Activated CD8-positive, alpha-beta memory T cell treated with anti-CD3 and anti-CD28 coated beads for 36 hours (primary cell): Measurements from ENCODE around the gene ITGB3. TPM values are rescaled to one million over a fixed set of nuclear protein-coding genes. Genes with fewer than 3 reads are reported as not detected.

Experiments used
- CTCF ChIA-PET: fragments of 350-600 bp; sonication (Branson Sonifier 250); formaldehyde crosslinking; loops from one replicate; lab custom pipeline; 2021; ENCODE audit warnings: antibody characterized with exemption; lab: Charles Lee
- POLR2A ChIA-PET: fragments of 350-600 bp; sonication (Branson Sonifier 250); formaldehyde crosslinking; loops from one replicate; lab custom pipeline; 2021; ENCODE audit warnings: antibody characterized with exemption; lab: Charles Lee
- total RNA-seq, 2 experiments: library from RNA; stranded (reverse); gene quantifications; one replicate each; pipeline ENCODE4 v1.2.3, GENCODE V29; 2021

The ITGB3 gene
- total RNA-seq, 2 experiments from 2014 or later = 0.04 TPM; not detected in 1

- CTCF ChIA-PET = interaction anchor here (0.5 kb wide), 1 partner anchor 217 kb away, joined by 3 read pairs; no protein-coding TSS in a partner anchor
- POLR2A ChIA-PET = no interaction called here
Observed at GRCh38 chr17:47237841-47238240, 15.8 kb upstream of the ITGB3 start.

- CTCF ChIA-PET = interaction anchor here (0.5 kb wide), 1 partner anchor 218 kb away, joined by 3 read pairs; no protein-coding TSS in a partner anchor
- POLR2A ChIA-PET = no interaction called here
Observed at GRCh38 chr17:47238321-47239010, 15.2 kb upstream of the ITGB3 start.

- POLR2A ChIA-PET = no interaction called here
- CTCF ChIA-PET = no interaction called here
Observed at GRCh38 chr17:47239619-47239966, 14.0 kb upstream of the ITGB3 start.

DNA sequence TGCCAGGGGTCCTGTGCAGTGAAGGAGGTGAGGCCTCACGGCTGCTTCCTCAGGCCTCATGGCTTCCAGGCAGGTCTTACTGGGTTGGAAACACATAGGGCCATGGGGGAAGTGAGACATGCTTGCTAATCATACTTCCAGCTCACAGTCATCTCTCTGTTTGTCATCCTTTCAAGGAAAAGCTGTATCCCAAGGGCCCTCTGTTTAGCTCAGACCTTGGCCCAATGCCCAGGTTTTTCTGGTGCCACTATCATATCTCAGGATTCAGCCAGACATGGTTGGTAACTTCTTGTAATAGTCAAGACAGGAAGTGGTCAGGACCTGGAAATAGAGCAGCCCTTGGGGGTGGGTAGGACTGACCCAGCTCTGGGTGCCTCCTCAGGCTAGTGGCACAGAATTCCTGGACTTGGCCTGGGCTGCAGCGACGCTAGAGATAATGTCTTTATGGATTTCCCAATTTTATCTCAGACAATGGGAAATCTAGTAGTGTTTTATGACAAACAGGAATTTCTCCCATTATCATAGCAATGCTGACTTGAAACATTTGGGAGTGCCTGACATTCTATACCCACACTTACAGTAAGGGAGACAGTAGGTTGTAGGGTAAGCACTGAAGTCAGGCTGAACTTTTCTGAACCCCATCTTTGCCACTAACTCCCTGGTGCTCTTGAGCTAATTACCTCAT is 13.5 kb upstream of the ITGB3 start:
- ChIA-PET CTCF (no interaction called here), POLR2A (interaction anchor here (0.6 kb wide), 1 partner anchor 1918 kb away, joined by 3 read pairs; no protein-coding TSS in a partner anchor)

DNA sequence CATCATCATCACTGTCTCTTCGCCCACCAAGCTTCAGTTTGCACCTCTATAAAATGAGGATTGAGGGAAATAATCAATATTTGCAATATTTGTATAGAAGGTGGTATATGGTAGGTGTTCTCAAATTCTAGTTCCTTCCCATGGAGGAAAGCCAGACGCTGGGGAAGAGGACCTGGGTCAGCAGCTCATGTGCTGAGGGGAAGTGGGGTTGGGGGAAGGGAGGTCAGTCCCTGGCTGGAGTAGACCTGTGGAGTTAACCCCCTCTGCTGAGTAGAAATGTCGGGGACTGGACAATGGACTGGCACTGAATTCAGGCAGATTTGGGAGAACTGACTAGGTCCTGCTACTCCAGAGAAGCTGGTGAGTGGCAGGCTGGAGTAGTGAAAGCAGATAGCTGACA is 12.8 kb upstream of the ITGB3 start:
- POLR2A ChIA-PET = no interaction called here
- CTCF ChIA-PET = interaction anchor here (0.5 to 1.3 kb wide), 2 partner anchors 10 to 75 kb away, joined by 3 read pairs; no protein-coding TSS in a partner anchor

DNA sequence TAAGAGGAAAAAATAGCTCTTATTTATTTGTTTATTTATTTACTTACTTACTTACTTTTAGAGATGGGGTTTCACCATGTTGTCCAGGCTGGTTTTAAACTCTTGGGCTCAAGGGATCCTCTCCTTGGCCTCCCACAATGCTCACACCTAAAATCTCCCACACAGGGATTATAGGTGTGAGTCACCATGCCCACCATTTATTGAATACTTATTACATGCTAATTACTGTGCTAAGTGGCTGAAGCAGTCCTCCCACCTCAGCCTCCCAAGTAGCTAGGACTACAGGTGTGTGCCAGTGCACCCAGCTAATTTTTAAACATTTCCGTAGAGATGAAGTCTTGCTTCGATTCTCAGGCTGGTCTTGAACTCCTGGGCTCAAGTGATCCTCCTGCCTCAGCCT is 11.0 kb upstream of the ITGB3 start:
- ChIA-PET CTCF (no interaction called here), POLR2A (no interaction called here)

- CTCF ChIA-PET = no interaction called here
- POLR2A ChIA-PET = no interaction called here
Observed at GRCh38 chr17:47243737-47244598, 9.7 kb upstream of the ITGB3 start.

GRCh38 chr17:47244697-47245096 is 8.9 kb upstream of the ITGB3 start:
- CTCF ChIA-PET = interaction anchor here (1.2 kb wide), 1 partner anchor 38 kb away, joined by 3 read pairs; no protein-coding TSS in a partner anchor
- POLR2A ChIA-PET = no interaction called here

GRCh38 chr17:47246120-47246519 is 7.5 kb upstream of the ITGB3 start:
- CTCF ChIA-PET = no interaction called here
- POLR2A ChIA-PET = no interaction called here

DNA sequence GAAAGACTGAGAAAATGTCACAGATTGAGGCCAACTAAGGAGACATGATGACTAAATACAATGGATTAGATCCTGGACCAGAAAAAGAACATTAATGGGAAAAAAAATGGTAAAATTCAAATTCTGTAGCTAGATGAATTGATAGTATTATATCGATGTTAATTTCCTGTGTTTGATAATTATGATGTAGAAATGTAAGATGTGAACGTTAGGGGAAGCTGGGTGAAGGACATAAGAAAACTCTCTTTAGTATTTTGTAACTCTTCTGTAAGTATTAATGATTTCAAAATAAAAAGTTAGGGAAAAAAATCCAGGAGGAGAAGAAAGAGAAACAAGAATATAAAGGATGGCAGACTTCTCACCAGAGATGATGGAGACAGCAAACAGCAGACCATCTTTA is 2.8 kb upstream of the ITGB3 start:
- ChIA-PET POLR2A (no interaction called here), CTCF (interaction anchor here (1.4 kb wide), 1 partner anchor 65 kb away, joined by 4 read pairs; no protein-coding TSS in a partner anchor)

DNA sequence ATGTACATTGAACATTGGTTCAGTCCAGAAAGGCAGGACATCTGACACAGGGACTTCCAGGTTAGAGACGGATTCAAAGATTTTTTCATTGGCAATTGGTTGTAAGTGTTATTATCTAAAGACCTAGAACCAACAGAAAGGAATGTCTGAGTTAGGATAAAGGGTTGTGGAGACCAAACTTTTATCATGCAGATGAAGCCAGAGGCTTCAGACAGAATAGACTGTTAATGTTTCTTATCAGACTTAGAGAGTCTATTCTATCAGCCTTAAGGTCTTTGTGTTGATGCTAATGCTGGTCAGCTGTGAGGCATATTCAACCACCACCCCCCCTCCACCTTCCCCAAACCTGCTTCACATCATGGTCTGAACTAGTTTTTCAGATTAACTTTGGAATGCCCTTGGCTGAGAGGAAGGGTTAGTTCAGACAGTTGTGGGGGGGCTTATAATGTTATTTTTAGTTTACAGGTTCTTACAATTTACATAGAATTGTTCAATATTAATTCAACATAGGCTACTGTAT is 2.1 kb upstream of the ITGB3 start:
- POLR2A ChIA-PET = no interaction called here
- CTCF ChIA-PET = no interaction called here

- CTCF ChIA-PET = no interaction called here
- POLR2A ChIA-PET = no interaction called here
Observed at GRCh38 chr17:47252209-47252608, 1.4 kb upstream of the ITGB3 start.

GRCh38 chr17:47252766-47253512 is 688 bp upstream of the ITGB3 start:
- ChIA-PET CTCF (interaction anchor here (1.4 kb wide), 1 partner anchor 11 kb away, joined by 3 read pairs; no protein-coding TSS in a partner anchor), POLR2A (no interaction called here)

DNA sequence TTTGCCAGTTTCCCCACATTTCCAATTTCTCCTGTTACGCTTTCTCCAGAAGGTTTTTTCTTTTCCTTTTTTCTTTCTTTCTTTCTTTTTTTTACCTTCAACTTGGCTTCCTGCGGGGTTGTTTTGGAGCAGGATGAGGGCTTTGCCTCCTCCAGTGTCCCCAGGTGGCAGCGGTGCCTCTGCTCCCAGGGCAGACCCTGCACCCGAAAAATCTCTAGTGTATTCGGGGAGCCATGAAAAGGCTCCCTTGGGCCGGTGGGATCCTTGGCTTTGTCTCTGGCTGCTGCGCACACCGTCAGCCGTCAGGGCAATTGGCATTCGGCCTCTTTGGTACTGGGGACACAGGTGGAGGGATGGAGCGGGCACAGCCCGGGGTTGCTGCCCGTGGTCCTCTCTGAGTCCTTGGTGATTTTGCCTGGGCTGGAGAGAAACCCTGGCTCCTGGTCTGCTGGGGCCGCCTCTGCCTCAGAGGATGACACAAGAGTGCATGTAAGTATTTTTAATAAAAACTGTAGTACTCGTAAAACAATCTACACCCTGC is 846 bp downstream of the ITGB3 start:
- POLR2A ChIA-PET = no interaction called here
- CTCF ChIA-PET = interaction anchor here (1.4 kb wide), 1 partner anchor 9 kb away, joined by 3 read pairs; no protein-coding TSS in a partner anchor

DNA sequence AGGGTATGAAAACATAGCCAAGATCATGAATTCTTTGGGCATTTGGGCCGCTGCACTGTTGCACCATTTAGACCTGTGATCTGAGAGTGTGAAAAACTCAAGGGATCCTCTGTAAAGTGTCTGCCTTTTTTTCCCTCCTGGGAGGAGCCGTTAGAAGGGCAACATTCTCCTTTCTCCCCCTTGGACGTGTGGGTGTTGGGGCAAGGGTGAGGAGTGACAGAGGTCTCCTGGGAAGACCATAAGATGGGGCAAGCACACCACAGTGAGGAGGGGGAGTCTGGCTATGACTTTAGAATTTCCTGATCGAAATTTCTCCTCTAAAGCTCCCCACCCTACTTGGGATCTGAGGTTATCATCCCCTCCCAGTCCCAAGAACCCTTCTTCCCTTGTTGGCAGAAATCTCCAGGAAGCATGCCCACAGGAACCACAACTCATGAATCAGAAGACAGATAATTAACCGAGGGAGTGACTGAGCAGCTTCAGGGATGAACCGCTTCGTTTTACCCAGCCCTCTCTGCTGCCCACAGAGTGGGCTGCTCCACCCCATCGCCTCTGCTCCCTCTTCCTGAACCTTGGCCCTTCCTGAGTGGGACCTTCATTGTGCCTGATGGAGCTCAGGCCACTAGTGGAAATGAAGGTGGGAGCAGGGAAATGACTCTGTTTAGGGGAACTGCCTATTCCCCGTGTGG is 4.2 kb downstream of the ITGB3 start:
- ChIA-PET CTCF (no interaction called here), POLR2A (no interaction called here)

DNA sequence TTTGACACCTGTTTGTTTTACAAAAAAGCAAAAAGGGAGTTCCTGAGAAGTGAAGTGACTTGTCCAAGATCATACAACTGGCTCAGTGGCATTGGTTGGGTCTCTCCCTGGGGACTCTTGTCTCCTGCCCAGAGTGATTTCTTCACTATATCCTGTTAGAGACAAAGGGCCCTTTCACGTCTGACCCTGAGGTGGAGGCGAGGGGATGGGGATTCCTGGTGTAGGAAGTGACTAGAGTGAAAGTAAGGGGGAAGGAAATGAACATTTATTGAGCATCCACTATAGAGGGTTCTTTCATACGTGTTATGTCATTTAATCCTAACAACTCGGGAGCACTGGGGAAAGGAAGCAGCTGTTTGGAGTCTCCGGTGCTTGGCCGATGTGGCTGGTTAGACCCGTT is 9.0 kb downstream of the ITGB3 start:
- ChIA-PET CTCF (no interaction called here), POLR2A (no interaction called here)

GRCh38 chr17:47264166-47264565 is 10.5 kb downstream of the ITGB3 start:
- ChIA-PET POLR2A (interaction anchor here (0.7 kb wide), 1 partner anchor 538 kb away, joined by 3 read pairs; no protein-coding TSS in a partner anchor), CTCF (interaction anchor here (1.3 kb wide), 1 partner anchor 10 kb away, joined by 3 read pairs; the partner anchor contains the start of gene ITGB3)

GRCh38 chr17:47265983-47266541 is 12.4 kb downstream of the ITGB3 start:
- ChIA-PET POLR2A (no interaction called here), CTCF (no interaction called here)
